NCI-H446 treated with DMSO at 0.1 percent for 48 hours (cell line): ENCODE results near the gene GPATCH2.
"Not testable (repeated sequence)": the region's sequence is repeated elsewhere in the genome, so short reads cannot be mapped to it uniquely, and the experiment has no call there.

ENCODE experiments used
- DNase-seq: peaks from one replicate; lab custom pipeline; 2025; lab: John Stamatoyannopoulos, UW

The GPATCH2 gene

DNA sequence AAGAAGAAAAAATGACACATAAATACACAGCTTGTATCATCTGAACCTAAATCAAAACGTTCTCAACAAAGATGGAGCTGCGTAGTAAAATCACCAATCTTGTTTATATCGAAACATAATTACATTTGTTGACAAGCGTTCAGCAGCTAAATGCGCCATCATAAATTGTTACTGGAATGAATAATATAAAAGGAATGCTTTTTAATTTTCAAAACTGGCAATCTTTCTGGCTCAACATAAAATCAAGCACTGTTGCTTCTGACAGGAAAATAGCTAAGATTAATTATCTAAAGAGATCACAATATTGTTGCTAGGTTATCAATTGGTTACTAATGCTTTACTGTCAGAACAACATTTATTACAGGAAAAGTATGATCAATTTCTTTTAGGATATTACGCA is 181.5 kb downstream of the GPATCH2 start:
- no peak for DNase-seq

DNA sequence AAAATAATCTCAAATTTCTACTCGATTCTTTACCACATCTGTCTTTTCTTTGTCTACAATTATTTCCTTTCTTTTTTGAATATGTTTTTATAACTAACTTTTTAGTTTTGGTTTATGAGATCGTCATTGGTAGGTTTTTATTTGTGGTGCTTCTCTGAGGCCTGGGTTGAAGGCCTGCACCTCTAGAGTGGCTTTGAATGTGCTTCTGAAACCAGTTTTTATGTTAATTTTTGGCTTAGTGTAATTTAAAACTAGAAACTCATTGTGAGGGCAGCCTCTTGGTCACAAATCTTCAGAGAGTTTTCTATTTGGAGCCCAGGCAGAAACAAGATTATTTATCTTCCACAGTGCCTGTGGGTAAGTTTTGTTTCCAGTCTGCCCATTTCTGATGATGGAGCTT is 187.0 kb downstream of the GPATCH2 start:
- DNase-seq, result no peak

DNA sequence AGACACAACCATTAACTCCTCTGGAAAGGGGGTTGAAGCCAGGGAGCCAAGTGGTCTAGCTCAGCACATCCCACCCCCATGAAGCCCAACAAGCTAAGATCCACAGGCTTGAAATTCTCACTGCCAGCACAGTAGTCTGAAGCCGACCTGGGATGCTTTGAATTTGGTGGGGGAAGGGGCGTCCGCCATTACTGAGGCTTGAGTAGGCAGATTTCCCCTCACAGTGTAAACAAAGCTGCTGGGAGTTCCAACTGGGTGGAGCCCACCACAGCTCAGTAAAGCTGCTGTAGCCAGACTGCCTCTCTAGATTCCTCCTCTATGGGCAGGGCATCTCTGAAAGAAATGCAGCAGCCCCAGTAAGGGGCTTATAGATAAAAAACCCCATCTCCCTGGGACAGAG is 193.5 kb downstream of the GPATCH2 start:
- DNase-seq, result no peak

DNA sequence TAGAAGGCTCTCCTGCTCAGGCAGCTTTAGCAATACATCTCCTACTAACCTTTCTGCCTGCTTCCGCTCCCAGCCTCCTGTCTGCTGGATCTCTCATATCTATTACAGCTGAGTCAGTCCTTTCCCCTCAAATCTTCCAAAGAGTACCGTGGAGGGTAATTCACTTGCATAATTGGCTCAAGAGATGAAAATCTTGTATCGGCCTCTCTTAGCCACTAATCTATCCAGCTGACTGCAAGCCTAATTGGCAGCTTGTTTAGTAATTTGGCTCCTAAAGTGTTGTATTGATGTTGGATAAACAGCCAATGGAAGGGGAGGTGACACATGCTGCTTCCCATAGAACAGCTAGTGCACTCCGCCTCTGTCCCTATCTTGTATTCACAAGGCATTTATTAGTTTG is 195.7 kb downstream of the GPATCH2 start:
- DNase-seq, result peak; percentile 43

DNA sequence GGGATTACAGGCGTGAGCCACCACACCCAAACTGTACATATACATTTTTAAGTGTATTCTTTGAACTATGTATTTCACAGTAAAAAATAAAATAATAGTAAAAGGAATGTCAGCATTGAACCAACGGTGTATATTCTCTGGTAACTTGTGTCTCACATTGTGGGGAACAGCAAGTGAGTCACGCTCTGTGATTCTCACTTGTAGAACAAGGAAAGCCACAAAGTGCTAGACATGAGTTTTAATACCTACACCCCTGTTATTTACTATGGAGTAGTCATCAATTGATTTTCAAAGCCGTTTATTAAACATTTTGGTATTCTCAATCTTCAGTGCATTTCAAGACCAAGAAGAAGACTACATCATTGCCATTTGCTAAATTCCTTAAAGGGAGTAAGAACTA is 197.2 kb downstream of the GPATCH2 start:
- DNase-seq, result no peak

DNA sequence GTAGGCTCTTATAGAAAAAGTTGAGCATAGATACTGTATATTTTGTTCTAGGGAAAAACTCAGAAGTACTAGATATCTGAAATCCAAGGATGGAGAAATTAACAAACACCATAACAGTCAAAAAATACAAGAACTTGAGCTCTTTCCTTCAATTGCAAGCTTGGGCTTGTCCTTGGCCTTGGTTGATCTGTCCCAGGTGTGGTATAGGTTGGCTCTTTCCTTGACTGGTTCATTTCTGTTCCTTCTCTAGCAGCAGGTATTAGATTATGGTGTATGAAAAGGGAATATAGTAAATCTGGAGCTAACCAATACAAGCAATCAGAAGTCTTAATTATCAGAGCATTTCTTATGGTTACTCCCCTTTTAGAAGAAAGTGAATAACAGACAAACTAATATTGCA is 198.6 kb downstream of the GPATCH2 start:
- no peak for DNase-seq

DNA sequence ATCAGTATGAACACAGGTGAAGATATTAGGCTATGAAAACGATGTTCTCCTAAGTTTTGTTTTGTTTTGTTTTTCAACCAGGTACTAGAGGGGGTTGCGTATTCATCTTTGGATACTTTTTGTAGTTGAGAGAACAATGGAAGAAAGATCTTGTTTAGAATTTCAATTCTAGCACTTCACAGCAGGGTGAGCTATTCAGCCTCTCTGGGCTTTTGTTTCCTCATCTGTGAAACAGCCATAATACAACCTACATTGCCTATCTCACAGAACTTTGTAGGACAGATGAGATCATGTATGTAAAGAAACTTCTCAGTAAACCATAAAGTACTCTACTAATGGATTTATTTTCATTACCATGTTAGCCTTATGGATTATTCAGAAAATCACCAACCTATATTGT is 199.5 kb downstream of the GPATCH2 start:
- DNase-seq, result no peak

DNA sequence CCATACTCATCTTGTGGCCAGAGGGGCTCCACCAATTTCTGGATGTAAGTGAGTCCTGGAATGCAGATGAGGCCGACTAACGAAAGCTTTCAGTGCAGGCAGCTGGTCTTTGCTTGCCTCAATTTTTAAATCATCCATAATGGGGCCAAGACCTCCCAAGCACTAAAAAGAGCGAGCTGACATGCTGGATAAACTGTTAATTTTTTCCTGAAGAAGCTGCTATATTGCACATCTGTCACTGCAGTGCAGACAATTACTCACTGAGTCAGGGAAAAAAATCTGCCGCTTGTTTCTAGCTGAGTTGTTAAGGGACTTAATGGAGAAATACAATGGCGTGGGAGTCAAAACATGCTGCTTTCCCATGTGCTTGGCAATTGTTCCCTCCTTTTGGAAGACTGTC is 205.5 kb downstream of the GPATCH2 start:
- DNase-seq, result no peak

DNA sequence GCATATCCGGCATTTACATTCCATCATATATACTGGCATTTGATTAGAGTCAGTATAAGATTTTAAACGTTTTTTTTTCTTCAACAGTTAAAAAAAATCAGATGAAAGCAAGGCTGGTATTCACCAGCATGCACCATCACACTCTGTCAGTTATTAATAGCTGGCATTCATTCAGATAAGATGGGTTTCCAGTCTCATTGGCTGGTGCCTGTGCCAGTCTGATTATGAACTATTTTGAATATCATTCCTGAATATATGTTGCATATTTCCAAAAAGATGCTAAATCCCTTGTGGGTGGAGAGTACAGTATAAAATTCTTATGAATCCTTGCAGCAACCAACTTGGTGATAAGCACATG is 211.7 kb downstream of the GPATCH2 start:
- no peak for DNase-seq

DNA sequence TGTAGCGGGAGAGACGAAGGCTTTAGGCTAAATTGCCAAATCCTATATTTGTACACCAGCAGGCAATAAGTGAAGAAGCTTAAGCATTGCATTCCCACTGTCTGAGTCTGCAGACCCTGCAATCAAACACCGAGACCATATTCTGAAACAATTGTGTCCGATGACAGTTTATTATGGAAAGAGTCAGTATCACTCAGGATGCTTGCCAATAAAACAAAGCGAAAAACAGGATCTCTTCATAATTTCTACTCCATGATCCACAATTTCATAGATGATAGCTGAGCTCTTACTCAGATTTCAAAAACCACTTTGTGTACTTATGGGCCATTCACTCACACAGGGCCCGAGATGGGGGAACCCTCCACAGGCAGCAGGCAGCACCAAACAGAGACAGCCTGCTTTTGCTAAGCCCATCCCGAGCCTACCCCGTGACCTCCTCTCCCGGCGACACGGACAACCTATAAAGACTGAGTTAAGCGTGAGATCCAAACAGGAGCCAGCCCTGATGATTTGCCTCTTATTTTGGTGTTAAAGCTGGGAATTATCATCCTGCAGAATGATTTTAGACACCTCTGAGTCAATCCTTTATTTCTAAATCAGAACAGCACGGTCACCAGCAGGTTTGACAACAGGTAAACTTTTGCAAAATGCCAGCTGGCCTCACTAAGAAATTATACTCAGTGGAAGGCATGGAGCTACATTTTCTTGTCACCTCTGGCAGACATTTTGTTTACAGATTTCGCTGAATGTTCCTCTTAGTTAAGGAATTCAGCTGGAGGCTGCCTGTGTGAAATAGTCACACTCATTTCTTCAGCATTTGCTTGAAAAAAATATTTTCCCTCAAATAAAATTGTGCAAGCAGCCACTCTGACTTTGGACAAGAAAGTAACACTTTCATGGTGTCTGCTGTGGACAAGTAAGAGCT is 212.4 kb downstream of the GPATCH2 start:
- no peak for DNase-seq

DNA sequence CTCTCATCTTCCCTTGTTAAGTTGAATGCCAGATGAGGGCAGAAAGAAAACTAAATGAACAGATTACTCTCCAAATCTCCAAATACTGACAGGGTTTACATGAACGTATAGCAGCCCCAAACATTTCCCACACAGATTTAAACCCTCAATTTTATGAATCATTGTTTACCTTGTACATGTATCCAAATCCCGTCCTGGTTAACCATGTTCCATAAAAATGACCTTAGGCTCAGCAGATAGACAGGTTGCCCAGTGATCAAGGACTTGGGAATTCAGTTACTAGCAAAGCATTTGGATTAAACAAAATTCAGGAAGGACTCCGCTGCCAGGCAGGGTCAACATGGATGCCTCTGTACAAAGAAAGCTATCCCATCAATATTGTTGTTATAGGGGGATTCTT is 213.5 kb downstream of the GPATCH2 start:
- DNase-seq, result no peak

DNA sequence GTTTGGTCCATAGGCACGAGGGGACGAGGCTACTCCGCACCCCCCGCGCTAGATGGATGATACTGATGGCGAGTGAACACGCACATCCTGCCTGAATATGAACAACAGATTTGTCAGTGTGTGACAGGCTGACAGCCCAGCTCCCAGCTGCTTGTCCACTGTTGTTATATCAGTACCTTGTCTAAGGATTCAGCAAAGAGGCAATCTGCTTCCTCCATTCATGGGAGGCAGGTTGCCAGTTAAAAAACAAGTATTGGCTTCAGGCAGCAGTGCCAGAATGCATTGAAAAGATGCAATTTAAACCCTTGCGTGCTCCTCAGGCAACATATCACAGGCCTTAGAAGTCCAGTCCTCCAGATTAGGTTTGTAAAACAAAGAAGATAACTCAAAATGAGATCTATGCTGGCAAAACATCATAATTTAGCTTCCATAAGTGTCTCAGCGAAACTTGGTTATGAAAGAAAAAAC is 223.3 kb downstream of the GPATCH2 start:
- peak; percentile 11 for DNase-seq

DNA sequence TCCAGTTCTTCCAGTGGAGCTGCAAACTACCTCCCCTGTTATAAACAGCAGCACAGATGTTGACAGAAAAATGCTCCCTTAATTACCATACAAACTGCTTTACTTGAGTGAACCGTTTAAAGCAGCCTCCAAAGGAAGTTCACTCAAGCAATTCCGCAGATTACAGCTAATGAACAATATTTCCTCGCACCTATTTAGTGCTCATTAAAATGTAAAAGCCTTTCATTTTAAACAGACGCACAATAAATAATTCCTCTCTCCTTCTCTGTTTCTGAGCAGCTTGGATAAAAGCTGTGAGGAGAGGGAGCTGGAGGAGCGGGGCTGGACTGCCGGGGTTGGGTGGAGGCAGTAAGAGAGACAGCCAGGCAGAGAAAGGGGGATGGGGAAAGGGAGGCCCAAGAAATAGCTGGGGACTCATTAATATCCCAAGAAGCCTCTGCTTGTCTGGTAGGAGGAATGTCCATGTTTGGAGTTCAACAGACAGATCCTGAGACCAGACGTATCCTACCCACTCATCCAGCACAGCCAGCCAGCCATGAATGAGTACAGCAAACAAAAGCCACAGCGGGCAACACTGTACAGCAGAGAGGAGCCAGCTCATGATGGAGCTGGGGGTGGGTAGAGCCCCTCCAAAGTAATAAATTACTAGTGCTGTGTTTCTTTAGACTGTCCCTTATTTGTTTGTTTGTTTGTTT is 227.7 kb downstream of the GPATCH2 start:
- no peak for DNase-seq

DNA sequence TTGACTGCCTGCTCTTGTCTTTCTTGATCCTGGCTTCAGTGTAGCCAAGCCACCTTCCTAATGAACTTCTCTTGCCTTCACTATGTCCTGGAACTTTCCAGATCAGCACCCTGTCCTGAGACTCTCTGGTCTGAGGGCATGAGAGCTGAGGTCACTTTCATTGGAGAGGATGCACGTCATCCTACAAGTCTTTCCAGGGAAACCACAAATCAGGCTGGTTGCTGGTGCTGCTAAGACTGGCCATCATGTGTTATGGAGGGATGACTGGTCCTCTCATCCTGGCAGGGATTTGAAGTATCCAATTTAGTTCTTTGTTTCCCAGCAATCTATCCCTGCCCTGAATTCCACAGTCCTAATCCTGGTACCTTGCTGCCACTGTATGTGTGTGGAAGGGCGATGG is 228.6 kb downstream of the GPATCH2 start:
- no peak for DNase-seq

DNA sequence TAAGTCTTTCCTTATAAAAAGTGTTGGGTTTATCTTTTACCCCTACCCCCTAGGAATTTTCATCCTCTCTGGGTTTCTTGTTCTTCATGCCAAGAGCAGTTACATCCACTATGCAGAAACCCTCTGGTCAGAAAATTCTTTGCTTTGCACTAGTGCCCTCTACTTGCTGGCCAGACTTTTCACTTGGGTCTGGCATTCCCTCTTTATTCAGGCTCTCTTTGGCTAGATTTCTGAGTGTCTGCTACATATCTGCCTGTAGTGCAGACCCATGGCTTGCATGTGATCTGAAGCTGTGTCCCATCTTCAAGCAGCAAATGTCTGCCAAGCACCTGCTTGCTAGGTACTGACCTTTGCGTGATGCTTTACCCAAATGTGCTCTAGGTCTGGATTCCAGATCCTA is 237.0 kb downstream of the GPATCH2 start:
- DNase-seq, result no peak

DNA sequence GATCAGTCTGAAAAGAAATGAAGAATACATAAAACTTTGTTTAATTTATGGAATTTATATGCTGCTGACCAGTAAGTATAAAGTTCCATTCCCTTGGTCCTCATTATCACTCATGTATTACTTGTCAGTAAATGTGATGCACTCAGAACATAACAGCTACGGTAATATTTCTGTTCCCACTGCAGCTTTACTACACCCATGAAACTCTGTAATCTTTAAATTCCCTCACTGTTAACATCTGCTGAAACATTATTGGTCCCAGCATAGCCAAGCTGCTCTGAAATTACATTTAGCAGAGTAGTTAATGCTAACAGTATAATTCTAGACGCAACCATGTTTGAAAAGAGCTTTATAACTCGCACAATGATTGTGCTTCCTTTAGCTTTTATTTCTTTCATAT is 238.4 kb downstream of the GPATCH2 start:
- DNase-seq, result no peak

DNA sequence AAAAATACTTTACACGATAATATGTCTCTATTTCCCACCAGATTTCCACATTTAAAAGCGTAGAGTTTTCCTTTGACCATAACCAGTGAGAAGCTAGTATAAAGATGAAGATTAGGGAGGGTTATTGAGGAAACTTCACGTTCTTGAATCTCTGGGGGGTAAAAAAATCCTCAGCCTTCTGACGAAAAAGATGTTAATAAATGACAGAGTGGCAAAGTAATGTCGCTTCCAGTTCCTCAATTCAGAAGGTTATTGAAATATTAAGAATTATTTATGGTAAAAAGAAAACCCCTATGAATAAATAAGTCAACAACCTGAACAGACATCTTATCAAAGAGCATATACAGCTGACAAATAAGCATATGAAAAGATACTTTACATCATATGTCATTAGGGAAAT is 241.0 kb downstream of the GPATCH2 start:
- no peak for DNase-seq

DNA sequence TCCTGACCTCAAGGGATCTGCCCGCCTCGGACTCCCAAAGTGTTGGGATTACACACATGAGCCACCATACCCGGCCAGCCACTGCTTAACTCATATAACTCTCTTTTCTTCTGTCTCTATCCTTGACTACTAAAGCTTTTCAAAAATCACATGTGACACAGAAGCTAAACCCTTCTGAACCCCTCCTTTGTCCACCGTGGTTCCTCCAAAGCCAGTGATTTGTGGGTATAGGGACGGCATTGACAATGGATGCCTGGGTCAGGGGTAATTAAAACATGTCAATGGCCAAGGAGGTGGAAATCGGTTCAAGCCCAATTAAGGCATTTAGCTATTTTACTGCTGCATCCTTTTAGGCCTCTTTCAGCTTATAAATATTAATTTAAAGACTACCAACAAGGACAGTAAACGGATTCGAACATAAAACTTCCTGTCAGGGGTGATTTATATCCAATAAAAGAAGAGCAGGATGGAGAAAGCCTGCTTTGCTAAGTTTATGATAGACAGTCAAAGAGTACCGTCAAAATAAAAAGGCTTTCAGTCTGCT is 242.3 kb downstream of the GPATCH2 start:
- DNase-seq, result no peak

DNA sequence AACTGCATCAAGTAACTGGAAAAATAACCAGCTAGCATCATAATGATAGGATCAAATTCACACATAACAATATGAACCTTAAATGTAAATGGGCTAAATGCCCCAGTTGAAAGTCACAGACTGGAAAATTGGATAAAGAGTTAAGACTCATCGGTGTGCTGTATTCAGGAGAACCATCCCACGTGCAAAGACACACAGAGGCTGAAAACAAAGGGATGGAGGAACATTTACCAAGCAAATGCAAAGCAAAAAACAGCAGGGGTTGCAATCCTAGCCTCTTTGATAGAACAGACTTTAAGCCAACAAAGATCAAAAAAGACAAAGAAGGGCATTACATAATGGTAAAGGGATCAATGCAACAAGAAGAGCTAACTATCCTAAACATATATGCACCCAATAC is 249.1 kb downstream of the GPATCH2 start:
- not testable (repeated sequence) for DNase-seq

DNA sequence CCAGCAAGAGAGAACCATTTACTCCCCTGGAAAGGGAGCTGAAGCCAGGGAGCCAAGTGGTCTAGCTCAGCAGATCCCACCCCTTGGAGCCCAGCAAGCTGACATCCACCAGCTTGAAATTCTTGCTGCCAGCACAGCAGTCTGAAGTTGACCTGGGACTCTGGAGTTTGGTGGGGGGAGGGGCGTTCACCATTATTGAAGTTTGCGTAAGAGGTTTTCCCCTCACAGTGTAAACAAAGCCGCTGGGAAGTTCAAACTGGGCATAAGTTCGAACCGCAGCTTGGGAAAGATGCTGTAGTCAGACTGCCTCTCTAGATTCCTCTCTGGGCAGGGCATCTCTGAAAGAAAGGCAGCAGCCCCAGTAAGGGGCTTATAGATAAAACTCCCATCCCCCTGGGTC is 251.1 kb downstream of the GPATCH2 start:
- DNase-seq, result not testable (repeated sequence)

DNA sequence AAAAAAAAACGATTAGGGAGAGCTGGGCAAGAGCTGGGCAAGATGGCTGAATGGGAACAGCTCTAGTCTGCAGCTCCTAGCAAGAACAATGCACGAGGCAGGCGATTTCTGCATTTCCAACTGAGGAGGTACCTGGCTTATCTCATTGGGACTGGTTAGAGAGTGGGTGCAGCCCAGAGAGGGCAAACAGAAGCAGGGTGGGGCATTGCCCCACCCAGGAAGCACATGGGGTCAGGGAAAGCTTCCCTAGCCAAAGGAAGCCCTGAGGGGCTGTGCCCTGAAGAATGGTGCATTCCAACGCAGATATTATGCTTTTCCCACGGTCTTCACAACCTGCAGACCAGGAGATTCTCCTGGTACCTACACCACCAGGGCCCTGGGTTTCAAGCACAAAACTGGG is 251.6 kb downstream of the GPATCH2 start:
- no peak for DNase-seq
